Thyroid gland (tissue), 4 donors: Measurements from ENCODE around the gene HAS3.
"Not testable (repeated sequence)": the region's sequence is repeated elsewhere in the genome, so short reads cannot be mapped to it uniquely, and the experiment has no call there.

Experiments used
- CTCF ChIP-seq, 6 experiments: fragments of 200-600 bp in 3 of 6; fragments of 450-650 bp in 3 of 6; sonication (generic) in 3 of 6; IDR thresholded peaks; one replicate each; pipeline ENCODE4 v1.5.1; 2016 to 2019; ENCODE audit warnings: antibody characterized with exemption in 6 of 6, mild to moderate bottlenecking in 2 of 6, inconsistent platforms in 1 of 6, moderate library complexity in 1 of 6
- POLR2A ChIP-seq, 2 donors: fragments of 450-650 bp; IDR thresholded peaks; one replicate each; pipeline ENCODE4 v1.6.1; 2017; ENCODE audit warnings: antibody characterized with exemption in 2 of 2, mild to moderate bottlenecking in 2 of 2, moderate library complexity in 1 of 2

GRCh38 chr16:69124406-69124805, 19.0 kb downstream of the HAS3 start:
- TF ChIP-seq CTCF, POLR2A (IDR thresholded peaks at IDR 0.05): not testable (repeated sequence)
